Fibroblast of pulmonary artery (primary cell): Measurements from ENCODE around the gene PAFAH1B2.

Experiments used
- DNase-seq: peaks from one replicate; pipeline ENCODE4 v3.0.0-alpha.2; 2010; ENCODE audit warnings: low read depth
- H3K4me3 ChIP-seq: replicated peaks from 2 replicates; pipeline ENCODE4 v1.5.1; 2011; ENCODE audit warnings: low read depth, mild to moderate bottlenecking, control low read depth, low read length, moderate library complexity
- CTCF ChIP-seq: IDR thresholded peaks from 2 replicates; pipeline ENCODE4 v1.5.1; 2011; ENCODE audit warnings: mild to moderate bottlenecking, control low read depth, low read length, inconsistent platforms; ENCODE audit errors: missing control alignments

Gene PAFAH1B2

GRCh38 chr11:117144477-117145392 is 648 bp downstream of the PAFAH1B2 start:
- TF ChIP-seq CTCF, result no peak
- peak; percentile 76 for DNase-seq
- peak overlapping the region; percentile 77 for H3K4me3 ChIP-seq

- peak; percentile 56 for DNase-seq
- TF ChIP-seq CTCF, result peak; percentile 26
- peak overlapping the region; percentile 77 for H3K4me3 ChIP-seq
Measured at GRCh38 chr11:117145393-117145761, 1.3 kb downstream of the PAFAH1B2 start.

- H3K4me3 ChIP-seq, result peak overlapping the region; percentile 12
- peak; percentile 53 for DNase-seq
Measured at GRCh38 chr11:117146521-117146920, 2.4 kb downstream of the PAFAH1B2 start.

GRCh38 chr11:117152066-117152465 is 8.0 kb downstream of the PAFAH1B2 start:
- no peak for DNase-seq

More at GRCh38 chr11:117146521-117146920, 2.4 kb downstream of the PAFAH1B2 start:
- no peak for TF ChIP-seq CTCF

GRCh38 chr11:117154468-117154867 is 10.4 kb downstream of the PAFAH1B2 start:
- no peak for DNase-seq
- no peak for TF ChIP-seq CTCF
- no peak overlapping the region for H3K4me3 ChIP-seq

More at GRCh38 chr11:117152066-117152465, 8.0 kb downstream of the PAFAH1B2 start:
- H3K4me3 ChIP-seq, result no peak overlapping the region
- no peak for TF ChIP-seq CTCF

- no peak for DNase-seq
- no peak for TF ChIP-seq CTCF
- no peak overlapping the region for H3K4me3 ChIP-seq
Measured at GRCh38 chr11:117157507-117157906, 13.4 kb downstream of the PAFAH1B2 start.

GRCh38 chr11:117159892-117160291 is 15.8 kb downstream of the PAFAH1B2 start:
- no peak for DNase-seq
- TF ChIP-seq CTCF, result no peak

More at GRCh38 chr11:117159892-117160291, 15.8 kb downstream of the PAFAH1B2 start:
- H3K4me3 ChIP-seq, result no peak overlapping the region
